Measurements from ENCODE around the gene PSMB4.
"Not testable (repeated sequence)": the region's sequence is repeated elsewhere in the genome, so short reads cannot be mapped to it uniquely, and the experiment has no call there.

PSMB4 gene

GRCh38 chr1:151391079-151391563 lies 8.3 kb upstream of the PSMB4 start:
- in situ Hi-C loops (cut with MboI; ENCODE audit: low pct_unique_long_range_greater_than_20kb, low sequenced_read_pairs, unreplicated experiment), result no loop called here
- no peak for DNase-seq (ENCODE audit: low spot score)
- TF ChIP-seq CTCF (IDR thresholded peaks at IDR 0.05; ENCODE audit: extremely low read depth, insufficient read depth, missing control alignments), result no peak

GRCh38 chr1:151393583-151393982 lies 5.8 kb upstream of the PSMB4 start:
- no peak for DNase-seq (ENCODE audit: low spot score)
- in situ Hi-C loops (cut with MboI; ENCODE audit: low pct_unique_long_range_greater_than_20kb, low sequenced_read_pairs, unreplicated experiment), result no loop called here
- TF ChIP-seq CTCF (IDR thresholded peaks at IDR 0.05; ENCODE audit: extremely low read depth, insufficient read depth, missing control alignments), result no peak

- in situ Hi-C loops (cut with MboI; ENCODE audit: low pct_unique_long_range_greater_than_20kb, low sequenced_read_pairs, unreplicated experiment); DNase-seq (ENCODE audit: low spot score): not testable (repeated sequence)
Observed at GRCh38 chr1:151396265-151396664, 3.1 kb upstream of the PSMB4 start.

- no peak for DNase-seq (ENCODE audit: low spot score)
- in situ Hi-C loops (cut with MboI; ENCODE audit: low pct_unique_long_range_greater_than_20kb, low sequenced_read_pairs, unreplicated experiment), result no loop called here
Observed at GRCh38 chr1:151401125-151401788, 1.9 kb downstream of the PSMB4 start.

GRCh38 chr1:151401860-151402259 lies 2.5 kb downstream of the PSMB4 start:
- TF ChIP-seq CTCF (IDR thresholded peaks at IDR 0.05; ENCODE audit: extremely low read depth, insufficient read depth, missing control alignments), result no peak
- no peak for DNase-seq (ENCODE audit: low spot score)
- in situ Hi-C loops (cut with MboI; ENCODE audit: low pct_unique_long_range_greater_than_20kb, low sequenced_read_pairs, unreplicated experiment), result no loop called here

More at GRCh38 chr1:151401125-151401788, 1.9 kb downstream of the PSMB4 start:
- TF ChIP-seq CTCF (IDR thresholded peaks at IDR 0.05; ENCODE audit: extremely low read depth, insufficient read depth, missing control alignments), result no peak

GRCh38 chr1:151402764-151403163 lies 3.4 kb downstream of the PSMB4 start:
- DNase-seq (ENCODE audit: low spot score), result no peak
- no peak for TF ChIP-seq CTCF (IDR thresholded peaks at IDR 0.05; ENCODE audit: extremely low read depth, insufficient read depth, missing control alignments)
- in situ Hi-C loops (cut with MboI; ENCODE audit: low pct_unique_long_range_greater_than_20kb, low sequenced_read_pairs, unreplicated experiment), result no loop called here

GRCh38 chr1:151403612-151404011 lies 4.2 kb downstream of the PSMB4 start:
- no peak for DNase-seq (ENCODE audit: low spot score)
- TF ChIP-seq CTCF (IDR thresholded peaks at IDR 0.05; ENCODE audit: extremely low read depth, insufficient read depth, missing control alignments), result no peak
- in situ Hi-C loops (cut with MboI; ENCODE audit: low pct_unique_long_range_greater_than_20kb, low sequenced_read_pairs, unreplicated experiment), result no loop called here

All from GM13977 (cell line).